ENCODE measurements around the gene LGALS3BP. TPM values are rescaled to one million over a fixed set of nuclear protein-coding genes. Genes with fewer than 3 reads are reported as not detected.

LGALS3BP gene
- total and polyA plus RNA-seq, 2 of the 13 experiments (the other 11 are each of a cell fraction or from before 2014, with no cell fraction given): 137 to 332 TPM

DNA sequence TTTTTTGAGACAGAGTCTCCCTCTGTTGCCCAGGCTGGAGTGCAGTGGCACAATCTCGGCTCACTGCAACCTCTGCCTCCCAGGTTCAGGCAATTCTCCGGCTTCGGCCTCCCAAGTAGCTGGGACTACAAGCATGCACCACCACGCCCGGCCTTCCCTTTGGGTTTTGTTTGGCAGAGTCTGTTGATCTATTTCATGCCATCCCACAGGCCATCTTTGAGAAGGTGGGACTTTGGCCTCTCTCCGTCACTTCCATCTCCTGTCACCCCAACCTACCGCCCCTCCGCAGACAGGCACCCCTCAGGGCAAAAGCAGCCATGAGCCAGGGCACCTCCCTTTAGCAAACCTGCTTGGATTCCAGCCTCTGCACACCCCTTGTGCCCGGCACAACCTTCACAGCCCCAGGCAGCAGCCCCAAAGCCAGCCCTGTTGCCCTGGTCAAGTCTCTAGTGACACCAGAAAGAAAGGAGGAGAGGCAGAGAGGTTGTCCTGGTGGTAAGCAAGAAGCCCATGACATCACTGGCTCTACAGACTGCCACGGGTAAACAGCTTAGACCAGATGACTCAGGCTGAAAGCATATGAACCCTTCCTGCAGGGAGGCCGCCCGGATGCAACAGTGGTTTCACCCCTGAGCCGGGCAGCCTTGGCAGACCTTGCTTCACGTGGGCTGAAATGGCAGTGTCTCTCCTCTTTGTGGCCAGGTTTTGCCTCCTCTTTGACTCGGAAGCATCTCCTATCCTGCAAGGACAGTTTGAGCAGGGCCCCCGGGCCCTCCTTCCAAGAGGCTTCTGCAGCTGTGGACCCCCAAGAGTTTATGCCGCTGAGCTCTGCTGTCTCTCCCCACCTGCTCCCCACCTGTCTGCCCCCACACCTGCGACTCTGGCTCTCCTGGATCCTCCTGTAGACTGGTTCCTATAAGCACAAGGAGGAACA lies 46.4 kb downstream of the LGALS3BP start (continued):
- TF ChIP-seq KDM5A (IDR thresholded peaks at IDR 0.05; ENCODE audit: borderline replicate concordance, low read length) (no peak), ZNF235 (CRISPR knock-in tag; IDR thresholded peaks at IDR 0.05; ENCODE audit: borderline replicate concordance) (no peak), NRL (CRISPR knock-in tag; IDR thresholded peaks at IDR 0.05; ENCODE audit: borderline replicate concordance) (0 out of 2 replicates have a peak, but pooled peaks have one; percentile 38), ZNF205 (CRISPR knock-in tag; IDR thresholded peaks at IDR 0.05) (0 out of 2 replicates have a peak, but pooled peaks have one; percentile 45), ZNF775 (CRISPR knock-in tag; IDR thresholded peaks at IDR 0.05; ENCODE audit: borderline replicate concordance) (no peak), CBX1 (IDR thresholded peaks at IDR 0.05; ENCODE audit: low read depth) (peak; percentile 60), ZBTB3 (CRISPR knock-in tag; IDR thresholded peaks at IDR 0.05; ENCODE audit: borderline replicate concordance, low read depth) (no peak), ZNF44 (CRISPR knock-in tag; IDR thresholded peaks at IDR 0.05) (no peak), ZZZ3 (CRISPR knock-in tag; IDR thresholded peaks at IDR 0.05; ENCODE audit: borderline replicate concordance) (no peak), ZNF256 (CRISPR knock-in tag; conservative IDR thresholded peaks at IDR 0.05) (no peak), KLF6 (CRISPR knock-in tag; IDR thresholded peaks at IDR 0.05) (no peak), TCF7L2 (IDR thresholded peaks at IDR 0.05; ENCODE audit: low read depth, low read length) (no peak)
- TF ChIP-seq, protein P1, sequence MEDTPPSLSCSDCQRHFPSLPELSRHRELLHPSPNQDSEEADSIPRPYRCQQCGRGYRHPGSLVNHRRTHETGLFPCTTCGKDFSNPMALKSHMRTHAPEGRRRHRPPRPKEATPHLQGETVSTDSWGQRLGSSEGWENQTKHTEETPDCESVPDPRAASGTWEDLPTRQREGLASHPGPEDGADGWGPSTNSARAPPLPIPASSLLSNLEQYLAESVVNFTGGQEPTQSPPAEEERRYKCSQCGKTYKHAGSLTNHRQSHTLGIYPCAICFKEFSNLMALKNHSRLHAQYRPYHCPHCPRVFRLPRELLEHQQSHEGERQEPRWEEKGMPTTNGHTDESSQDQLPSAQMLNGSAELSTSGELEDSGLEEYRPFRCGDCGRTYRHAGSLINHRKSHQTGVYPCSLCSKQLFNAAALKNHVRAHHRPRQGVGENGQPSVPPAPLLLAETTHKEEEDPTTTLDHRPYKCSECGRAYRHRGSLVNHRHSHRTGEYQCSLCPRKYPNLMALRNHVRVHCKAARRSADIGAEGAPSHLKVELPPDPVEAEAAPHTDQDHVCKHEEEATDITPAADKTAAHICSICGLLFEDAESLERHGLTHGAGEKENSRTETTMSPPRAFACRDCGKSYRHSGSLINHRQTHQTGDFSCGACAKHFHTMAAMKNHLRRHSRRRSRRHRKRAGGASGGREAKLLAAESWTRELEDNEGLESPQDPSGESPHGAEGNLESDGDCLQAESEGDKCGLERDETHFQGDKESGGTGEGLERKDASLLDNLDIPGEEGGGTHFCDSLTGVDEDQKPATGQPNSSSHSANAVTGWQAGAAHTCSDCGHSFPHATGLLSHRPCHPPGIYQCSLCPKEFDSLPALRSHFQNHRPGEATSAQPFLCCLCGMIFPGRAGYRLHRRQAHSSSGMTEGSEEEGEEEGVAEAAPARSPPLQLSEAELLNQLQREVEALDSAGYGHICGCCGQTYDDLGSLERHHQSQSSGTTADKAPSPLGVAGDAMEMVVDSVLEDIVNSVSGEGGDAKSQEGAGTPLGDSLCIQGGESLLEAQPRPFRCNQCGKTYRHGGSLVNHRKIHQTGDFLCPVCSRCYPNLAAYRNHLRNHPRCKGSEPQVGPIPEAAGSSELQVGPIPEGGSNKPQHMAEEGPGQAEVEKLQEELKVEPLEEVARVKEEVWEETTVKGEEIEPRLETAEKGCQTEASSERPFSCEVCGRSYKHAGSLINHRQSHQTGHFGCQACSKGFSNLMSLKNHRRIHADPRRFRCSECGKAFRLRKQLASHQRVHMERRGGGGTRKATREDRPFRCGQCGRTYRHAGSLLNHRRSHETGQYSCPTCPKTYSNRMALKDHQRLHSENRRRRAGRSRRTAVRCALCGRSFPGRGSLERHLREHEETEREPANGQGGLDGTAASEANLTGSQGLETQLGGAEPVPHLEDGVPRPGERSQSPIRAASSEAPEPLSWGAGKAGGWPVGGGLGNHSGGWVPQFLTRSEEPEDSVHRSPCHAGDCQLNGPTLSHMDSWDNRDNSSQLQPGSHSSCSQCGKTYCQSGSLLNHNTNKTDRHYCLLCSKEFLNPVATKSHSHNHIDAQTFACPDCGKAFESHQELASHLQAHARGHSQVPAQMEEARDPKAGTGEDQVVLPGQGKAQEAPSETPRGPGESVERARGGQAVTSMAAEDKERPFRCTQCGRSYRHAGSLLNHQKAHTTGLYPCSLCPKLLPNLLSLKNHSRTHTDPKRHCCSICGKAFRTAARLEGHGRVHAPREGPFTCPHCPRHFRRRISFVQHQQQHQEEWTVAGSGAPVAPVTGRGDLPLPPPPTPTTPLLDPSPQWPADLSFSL (CRISPR knock-in tag; IDR thresholded peaks at IDR 0.05): no peak
- TF ChIP-seq, protein P2, sequence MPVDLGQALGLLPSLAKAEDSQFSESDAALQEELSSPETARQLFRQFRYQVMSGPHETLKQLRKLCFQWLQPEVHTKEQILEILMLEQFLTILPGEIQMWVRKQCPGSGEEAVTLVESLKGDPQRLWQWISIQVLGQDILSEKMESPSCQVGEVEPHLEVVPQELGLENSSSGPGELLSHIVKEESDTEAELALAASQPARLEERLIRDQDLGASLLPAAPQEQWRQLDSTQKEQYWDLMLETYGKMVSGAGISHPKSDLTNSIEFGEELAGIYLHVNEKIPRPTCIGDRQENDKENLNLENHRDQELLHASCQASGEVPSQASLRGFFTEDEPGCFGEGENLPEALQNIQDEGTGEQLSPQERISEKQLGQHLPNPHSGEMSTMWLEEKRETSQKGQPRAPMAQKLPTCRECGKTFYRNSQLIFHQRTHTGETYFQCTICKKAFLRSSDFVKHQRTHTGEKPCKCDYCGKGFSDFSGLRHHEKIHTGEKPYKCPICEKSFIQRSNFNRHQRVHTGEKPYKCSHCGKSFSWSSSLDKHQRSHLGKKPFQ (CRISPR knock-in tag; IDR thresholded peaks at IDR 0.05; ENCODE audit: insufficient replicate concordance): peak; percentile 33
- TF ChIP-seq, protein P3, sequence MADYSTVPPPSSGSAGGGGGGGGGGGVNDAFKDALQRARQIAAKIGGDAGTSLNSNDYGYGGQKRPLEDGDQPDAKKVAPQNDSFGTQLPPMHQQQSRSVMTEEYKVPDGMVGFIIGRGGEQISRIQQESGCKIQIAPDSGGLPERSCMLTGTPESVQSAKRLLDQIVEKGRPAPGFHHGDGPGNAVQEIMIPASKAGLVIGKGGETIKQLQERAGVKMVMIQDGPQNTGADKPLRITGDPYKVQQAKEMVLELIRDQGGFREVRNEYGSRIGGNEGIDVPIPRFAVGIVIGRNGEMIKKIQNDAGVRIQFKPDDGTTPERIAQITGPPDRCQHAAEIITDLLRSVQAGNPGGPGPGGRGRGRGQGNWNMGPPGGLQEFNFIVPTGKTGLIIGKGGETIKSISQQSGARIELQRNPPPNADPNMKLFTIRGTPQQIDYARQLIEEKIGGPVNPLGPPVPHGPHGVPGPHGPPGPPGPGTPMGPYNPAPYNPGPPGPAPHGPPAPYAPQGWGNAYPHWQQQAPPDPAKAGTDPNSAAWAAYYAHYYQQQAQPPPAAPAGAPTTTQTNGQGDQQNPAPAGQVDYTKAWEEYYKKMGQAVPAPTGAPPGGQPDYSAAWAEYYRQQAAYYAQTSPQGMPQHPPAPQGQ (CRISPR knock-in tag; IDR thresholded peaks at IDR 0.05; ENCODE audit: borderline replicate concordance): no peak
- TF ChIP-seq, protein P4, sequence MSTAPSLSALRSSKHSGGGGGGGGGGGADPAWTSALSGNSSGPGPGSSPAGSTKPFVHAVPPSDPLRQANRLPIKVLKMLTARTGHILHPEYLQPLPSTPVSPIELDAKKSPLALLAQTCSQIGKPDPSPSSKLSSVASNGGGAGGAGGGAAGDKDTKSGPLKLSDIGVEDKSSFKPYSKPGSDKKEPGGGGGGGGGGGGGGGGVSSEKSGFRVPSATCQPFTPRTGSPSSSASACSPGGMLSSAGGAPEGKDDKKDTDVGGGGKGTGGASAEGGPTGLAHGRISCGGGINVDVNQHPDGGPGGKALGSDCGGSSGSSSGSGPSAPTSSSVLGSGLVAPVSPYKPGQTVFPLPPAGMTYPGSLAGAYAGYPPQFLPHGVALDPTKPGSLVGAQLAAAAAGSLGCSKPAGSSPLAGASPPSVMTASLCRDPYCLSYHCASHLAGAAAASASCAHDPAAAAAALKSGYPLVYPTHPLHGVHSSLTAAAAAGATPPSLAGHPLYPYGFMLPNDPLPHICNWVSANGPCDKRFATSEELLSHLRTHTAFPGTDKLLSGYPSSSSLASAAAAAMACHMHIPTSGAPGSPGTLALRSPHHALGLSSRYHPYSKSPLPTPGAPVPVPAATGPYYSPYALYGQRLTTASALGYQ (CRISPR knock-in tag; IDR thresholded peaks at IDR 0.05): no peak

Measured in HepG2 (cell line).